GM21528 (cell line): ENCODE results near the gene PRDX5.

ENCODE experiments used
- ATAC-seq: cut with Tn5 transposase; IDR thresholded peaks from one replicate; pipeline ENCODE4 v1.9.1; 2021; ENCODE audit warnings: mild to moderate bottlenecking, moderate library complexity; ENCODE audit not compliant: unreplicated experiment, low FRiP score

The PRDX5 gene

GRCh38 chr11:64359712-64360445 lies 42.0 kb downstream of the PRDX5 start:
- no peak for ATAC-seq

- no peak for ATAC-seq
These were observed 42.6 kb downstream of the PRDX5 start for GRCh38 chr11:64360448-64360921.

- no peak for ATAC-seq
These were observed 43.7 kb downstream of the PRDX5 start for GRCh38 chr11:64361659-64362058.

- no peak for ATAC-seq
These were observed 44.4 kb downstream of the PRDX5 start for GRCh38 chr11:64362339-64362738.

GRCh38 chr11:64364435-64364834 lies 46.5 kb downstream of the PRDX5 start:
- no peak for ATAC-seq

GRCh38 chr11:64364911-64365310 lies 47.0 kb downstream of the PRDX5 start:
- ATAC-seq, result no peak

GRCh38 chr11:64366751-64367150 lies 48.8 kb downstream of the PRDX5 start:
- no peak for ATAC-seq

GRCh38 chr11:64367931-64368672 lies 50.2 kb downstream of the PRDX5 start:
- ATAC-seq, result no peak

GRCh38 chr11:64368673-64369074 lies 50.8 kb downstream of the PRDX5 start:
- ATAC-seq, result no peak

- no peak for ATAC-seq
These were observed 51.8 kb downstream of the PRDX5 start for GRCh38 chr11:64369440-64370421.

- ATAC-seq, result no peak
These were observed 53.3 kb downstream of the PRDX5 start for GRCh38 chr11:64371201-64371600.
